Mucosa of stomach (tissue), 1 donor: ENCODE results near the gene COPS8.

ENCODE experiments used
- H3K27me3 ChIP-seq: one replicate; pipeline ENCODE4 v1.7.0; 2013; ENCODE audit warnings: mild to moderate bottlenecking, low read length; ENCODE audit not compliant: control insufficient read depth, insufficient read depth
- H3K36me3 ChIP-seq: one replicate; pipeline ENCODE4 v1.7.0; 2013; ENCODE audit warnings: low read length; ENCODE audit not compliant: control insufficient read depth, insufficient read depth
- H3K4me1 ChIP-seq: one replicate; pipeline ENCODE4 v1.7.0; 2013; ENCODE audit warnings: mild to moderate bottlenecking, low read length; ENCODE audit not compliant: control insufficient read depth, insufficient read depth
- H3K4me3 ChIP-seq: one replicate; pipeline ENCODE4 v1.7.0; 2013; ENCODE audit warnings: low read length
- H3K9ac ChIP-seq: one replicate; pipeline ENCODE4 v1.7.0; 2013; ENCODE audit warnings: mild to moderate bottlenecking, low read length, moderate library complexity
- H3K9me3 ChIP-seq: one replicate; pipeline ENCODE4 v1.7.0; 2013; ENCODE audit warnings: mild to moderate bottlenecking, low read length, moderate library complexity; ENCODE audit not compliant: control insufficient read depth
- donor health status: Pancreatic carcinoma.

The COPS8 gene

DNA sequence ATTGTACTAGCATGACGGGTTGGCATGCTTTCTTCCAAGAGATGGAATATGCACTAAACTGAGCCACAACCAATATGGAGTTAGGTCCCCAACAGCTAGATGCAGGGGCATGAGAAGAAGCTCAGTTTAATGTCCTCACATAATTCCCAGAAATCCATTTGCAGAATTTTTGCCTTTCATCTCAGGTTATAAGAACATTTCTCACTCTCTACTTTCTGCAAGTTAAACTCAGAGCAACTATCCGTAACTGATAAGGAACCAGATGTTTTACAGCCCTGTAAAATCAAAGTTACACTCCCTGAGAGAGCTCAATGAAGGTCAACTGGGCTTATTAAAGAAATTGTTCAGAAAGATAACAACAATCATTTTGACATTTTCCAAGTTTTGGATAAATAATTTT, 30.7 kb downstream of the COPS8 start:
- no peak overlapping the region for H3K9ac ChIP-seq
- H3K9me3 ChIP-seq = no peaks in the 10 kb centered on the region
- no peaks in the 10 kb centered on the region for H3K27me3 ChIP-seq
- no peak overlapping the region for H3K4me3 ChIP-seq
- H3K4me1 ChIP-seq = no peaks in the 10 kb centered on the region
- H3K36me3 ChIP-seq = no peaks in the 10 kb centered on the region

DNA sequence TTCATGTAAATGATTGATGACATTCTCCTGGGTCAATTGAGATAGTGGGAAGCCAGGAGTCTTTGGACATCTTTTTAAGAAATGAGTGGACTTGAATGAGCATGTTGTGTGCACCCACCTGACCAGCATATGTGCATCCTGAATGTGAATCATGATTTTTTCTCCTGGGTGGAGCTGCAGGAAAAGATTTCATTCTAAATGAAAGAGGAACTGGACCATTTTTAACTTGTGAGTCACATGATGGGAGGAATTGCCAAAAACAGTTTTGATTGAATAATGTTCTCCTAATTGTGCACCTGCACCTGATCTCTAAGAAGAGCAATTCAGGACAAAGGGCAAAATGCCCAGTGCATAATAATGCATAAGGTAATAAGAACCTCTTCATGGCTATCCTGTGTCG, 32.3 kb downstream of the COPS8 start:
- no peaks in the 10 kb centered on the region for H3K36me3 ChIP-seq
- H3K27me3 ChIP-seq = no peaks in the 10 kb centered on the region
- H3K4me1 ChIP-seq = no peaks in the 10 kb centered on the region
- no peak overlapping the region for H3K9ac ChIP-seq
- no peak overlapping the region for H3K4me3 ChIP-seq
- no peaks in the 10 kb centered on the region for H3K9me3 ChIP-seq

DNA sequence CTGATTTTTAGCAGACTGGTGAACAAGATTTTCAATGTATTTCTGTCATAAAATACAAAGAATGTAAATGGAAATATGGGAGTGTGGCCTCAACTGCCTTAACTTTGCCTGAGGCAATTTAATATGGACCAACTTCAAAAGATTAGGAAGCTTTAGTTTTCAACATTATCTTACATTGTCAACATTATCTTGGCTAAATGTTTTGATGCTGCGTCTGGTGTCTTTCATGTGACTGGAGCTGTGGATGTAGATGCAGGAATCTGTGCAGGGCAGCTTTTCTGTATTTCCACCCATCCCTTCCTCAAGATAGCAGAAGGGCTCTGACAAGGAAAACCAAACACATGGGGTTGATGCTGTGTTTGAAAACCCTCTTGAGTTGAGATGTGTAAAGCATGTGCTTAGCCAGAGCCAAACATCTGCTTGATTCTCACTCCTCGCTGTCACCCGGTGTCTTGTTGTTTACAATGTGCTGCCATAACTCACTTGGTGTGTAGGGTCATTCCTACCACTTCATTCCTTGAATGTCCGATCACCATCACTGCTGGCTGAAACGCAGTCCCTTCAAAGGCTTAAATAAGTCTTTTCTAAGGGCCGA, 33.0 kb downstream of the COPS8 start:
- no peak overlapping the region for H3K4me3 ChIP-seq
- no peak overlapping the region for H3K9ac ChIP-seq
- no peaks in the 10 kb centered on the region for H3K27me3 ChIP-seq
- no peaks in the 10 kb centered on the region for H3K36me3 ChIP-seq
- H3K9me3 ChIP-seq = no peaks in the 10 kb centered on the region
- no peaks in the 10 kb centered on the region for H3K4me1 ChIP-seq

DNA sequence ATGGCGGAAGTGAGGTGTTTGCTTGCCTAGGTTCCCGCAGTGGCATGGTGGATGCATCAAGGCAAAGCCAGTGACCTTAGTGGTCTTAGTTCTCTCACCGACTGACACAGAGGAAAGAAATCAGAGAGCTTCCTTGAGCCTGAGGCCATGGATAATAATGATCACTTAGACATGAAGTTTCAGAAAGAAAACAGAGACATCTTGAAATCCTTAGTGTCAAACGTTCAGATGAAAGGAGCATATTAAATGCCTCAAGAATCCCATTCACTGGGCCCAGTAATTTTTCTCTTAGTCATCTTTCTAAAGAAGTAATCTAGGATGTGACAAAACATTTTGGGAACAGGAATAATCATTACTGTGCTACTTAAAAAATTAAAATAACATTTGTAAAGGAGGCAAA, 35.2 kb downstream of the COPS8 start:
- H3K9me3 ChIP-seq = no peaks in the 10 kb centered on the region
- H3K36me3 ChIP-seq = no peaks in the 10 kb centered on the region
- peaks cover 6% of the 10 kb centered on the region for H3K4me1 ChIP-seq
- no peaks in the 10 kb centered on the region for H3K27me3 ChIP-seq
- H3K4me3 ChIP-seq = no peak overlapping the region
- no peak overlapping the region for H3K9ac ChIP-seq

DNA sequence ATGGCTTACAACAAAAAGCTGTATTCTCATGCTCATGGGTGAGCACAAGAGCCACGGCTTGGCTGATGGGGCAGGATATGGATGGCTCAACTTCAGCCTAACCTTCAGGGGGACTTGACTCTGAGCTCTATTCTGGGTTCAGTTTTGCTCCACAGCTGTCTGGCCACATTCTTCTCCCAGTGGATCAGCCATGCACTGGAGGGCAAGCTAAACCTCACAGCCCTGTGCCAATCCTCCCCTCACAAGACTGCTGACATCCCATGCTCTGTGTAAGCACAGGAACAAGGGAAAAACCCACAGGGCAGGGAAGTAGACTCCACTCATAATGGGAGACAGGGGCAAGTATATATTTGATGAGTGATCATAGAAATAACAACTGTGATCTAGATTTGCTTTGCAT, 35.6 kb downstream of the COPS8 start:
- Histone ChIP-seq H3K9me3 (no peaks in the 10 kb centered on the region), H3K36me3 (no peaks in the 10 kb centered on the region), H3K4me3 (no peak overlapping the region), H3K27me3 (no peaks in the 10 kb centered on the region), H3K4me1 (peaks cover 10% of the 10 kb centered on the region), H3K9ac (no peak overlapping the region)

DNA sequence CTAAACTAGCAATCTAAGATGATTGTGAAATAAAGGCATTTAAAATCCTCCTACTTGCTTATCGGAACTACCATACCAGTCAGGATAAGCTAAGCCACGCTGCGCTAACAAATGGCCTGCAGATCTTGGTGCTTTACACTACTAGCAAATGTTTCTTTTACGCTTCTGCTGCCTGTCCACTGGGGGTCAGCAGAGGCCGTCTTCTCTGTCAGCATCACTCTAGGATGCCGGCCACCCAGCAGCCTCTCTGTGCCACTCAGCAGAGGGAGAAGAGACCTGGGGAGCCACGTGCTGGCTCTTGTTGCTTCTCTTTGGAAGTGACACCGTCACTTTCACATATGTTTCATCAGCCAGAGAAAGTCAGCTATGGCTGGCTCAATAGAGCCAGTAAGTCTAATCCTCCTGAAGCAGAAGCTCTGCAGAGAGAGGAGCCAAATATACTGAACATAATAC, 36.6 kb downstream of the COPS8 start:
- H3K4me1 ChIP-seq = peaks cover 19% of the 10 kb centered on the region
- H3K36me3 ChIP-seq = no peaks in the 10 kb centered on the region
- H3K9ac ChIP-seq = no peak overlapping the region
- no peaks in the 10 kb centered on the region for H3K9me3 ChIP-seq
- no peaks in the 10 kb centered on the region for H3K27me3 ChIP-seq
- H3K4me3 ChIP-seq = no peak overlapping the region

DNA sequence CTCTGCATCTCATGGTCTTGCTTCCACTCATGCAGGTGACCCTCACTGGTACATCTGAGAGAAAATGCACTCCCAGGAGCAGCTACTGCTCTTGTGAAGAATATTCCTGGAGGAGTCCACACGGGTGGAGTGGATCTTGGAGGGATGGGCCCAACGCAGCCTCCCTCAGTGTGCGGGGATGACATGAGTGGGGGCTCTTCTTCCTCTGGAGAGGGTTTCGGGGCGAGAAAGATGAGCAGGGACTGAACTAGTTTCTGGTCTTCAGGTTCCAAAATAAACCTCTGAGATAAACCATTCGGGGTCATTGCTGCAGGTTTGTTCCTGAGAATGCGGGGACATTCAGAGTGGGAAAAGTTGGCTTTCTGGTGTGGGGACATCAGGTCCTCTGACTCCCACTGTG, 39.1 kb downstream of the COPS8 start:
- Histone ChIP-seq H3K9ac (no peak overlapping the region), H3K9me3 (no peaks in the 10 kb centered on the region), H3K27me3 (no peaks in the 10 kb centered on the region), H3K36me3 (no peaks in the 10 kb centered on the region), H3K4me3 (no peak overlapping the region), H3K4me1 (peaks cover 33% of the 10 kb centered on the region)

DNA sequence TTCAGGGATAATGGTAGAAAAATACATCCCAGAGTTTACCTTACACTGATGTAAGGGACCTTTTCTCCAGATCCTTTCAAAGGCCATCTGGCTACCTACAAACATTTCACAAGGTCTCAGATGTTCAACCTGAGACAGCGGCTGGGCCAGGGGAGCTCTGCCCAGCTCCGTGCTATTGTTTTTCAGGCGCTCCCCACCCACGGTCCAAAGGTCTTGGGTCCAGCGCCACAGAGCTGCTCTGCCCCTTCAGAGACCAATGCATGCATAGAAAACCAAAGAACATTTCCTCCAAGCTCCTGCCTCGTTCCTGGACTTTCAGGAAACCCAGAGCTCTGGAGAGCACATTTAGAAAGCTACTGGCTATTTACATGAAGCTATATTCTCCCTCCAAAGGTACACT, 40.3 kb downstream of the COPS8 start:
- H3K27me3 ChIP-seq = no peaks in the 10 kb centered on the region
- H3K9ac ChIP-seq = peak overlapping the region; percentile 10
- H3K4me3 ChIP-seq = no peak overlapping the region
- H3K9me3 ChIP-seq = no peaks in the 10 kb centered on the region
- H3K4me1 ChIP-seq = peaks cover 33% of the 10 kb centered on the region
- H3K36me3 ChIP-seq = no peaks in the 10 kb centered on the region

DNA sequence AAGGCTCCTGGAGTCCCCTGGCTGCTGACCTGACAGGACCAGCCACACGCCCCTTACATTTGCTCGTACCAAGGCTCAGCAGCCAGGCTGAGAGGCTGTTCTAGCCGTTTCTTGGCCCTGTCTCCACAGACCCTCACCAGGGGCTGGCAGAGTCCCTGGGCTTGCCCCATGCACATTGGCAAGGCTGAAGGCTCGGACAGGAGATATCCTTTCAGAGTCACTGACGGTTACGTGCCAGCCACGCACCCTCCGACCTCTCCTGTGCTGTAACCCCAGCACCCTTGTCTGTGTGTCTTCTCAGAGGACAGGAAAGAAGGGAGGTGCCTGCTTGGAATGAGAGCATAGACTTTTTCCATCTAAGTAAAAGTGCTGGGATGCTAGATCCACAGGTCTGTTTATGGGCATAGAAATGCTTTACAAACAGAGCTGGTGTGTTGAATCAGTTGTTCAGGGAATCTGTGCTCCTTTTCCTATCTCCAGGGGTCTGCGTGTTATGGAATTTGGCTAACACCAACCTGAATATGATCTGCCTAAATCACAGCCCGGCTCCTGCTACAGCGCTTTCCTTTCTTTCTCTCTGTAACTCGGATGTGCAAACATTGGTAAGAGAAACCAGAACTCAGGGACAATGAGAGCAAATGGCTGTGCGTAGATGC, 41.0 kb downstream of the COPS8 start:
- no peaks in the 10 kb centered on the region for H3K36me3 ChIP-seq
- H3K4me3 ChIP-seq = no peak overlapping the region
- no peaks in the 10 kb centered on the region for H3K27me3 ChIP-seq
- no peaks in the 10 kb centered on the region for H3K9me3 ChIP-seq
- peak overlapping the region; percentile 10 for H3K9ac ChIP-seq
- H3K4me1 ChIP-seq = peaks cover 33% of the 10 kb centered on the region

DNA sequence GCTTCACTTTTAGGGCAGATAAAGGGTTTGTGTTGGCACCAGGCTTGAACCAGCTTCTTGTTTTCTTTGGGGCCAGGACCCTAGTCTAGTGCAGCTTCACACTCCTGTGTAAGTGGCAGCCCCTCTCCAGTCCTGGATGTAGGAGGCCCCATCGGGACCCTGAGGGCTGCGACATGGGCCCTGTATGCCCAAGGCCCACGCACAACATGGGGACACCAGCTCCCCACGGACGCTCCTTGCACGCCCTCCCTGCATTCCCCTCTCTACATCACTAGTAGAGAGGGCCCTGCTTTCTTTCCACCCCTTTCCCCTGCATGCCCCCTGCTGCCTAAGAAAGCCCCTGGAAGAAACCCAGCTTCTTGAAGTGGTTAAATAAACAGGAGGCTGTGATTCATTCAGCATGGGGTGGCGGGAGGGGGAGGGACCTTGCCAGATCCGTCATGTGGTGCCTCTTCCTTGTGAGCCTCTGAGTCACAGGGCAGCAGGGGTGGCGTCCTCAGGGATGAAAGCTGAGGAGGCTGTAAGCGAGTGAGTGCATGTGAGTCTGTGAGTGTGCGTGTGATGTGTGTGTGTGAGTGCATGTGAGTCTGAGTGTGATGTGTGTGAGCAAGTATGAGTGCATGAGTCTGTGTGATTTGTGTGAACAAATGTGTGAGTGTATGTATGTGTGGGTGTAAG, 42.5 kb downstream of the COPS8 start:
- Histone ChIP-seq H3K9me3 (no peaks in the 10 kb centered on the region), H3K27me3 (no peaks in the 10 kb centered on the region), H3K4me3 (no peak overlapping the region), H3K36me3 (no peaks in the 10 kb centered on the region), H3K9ac (no peak overlapping the region), H3K4me1 (peaks cover 33% of the 10 kb centered on the region)

DNA sequence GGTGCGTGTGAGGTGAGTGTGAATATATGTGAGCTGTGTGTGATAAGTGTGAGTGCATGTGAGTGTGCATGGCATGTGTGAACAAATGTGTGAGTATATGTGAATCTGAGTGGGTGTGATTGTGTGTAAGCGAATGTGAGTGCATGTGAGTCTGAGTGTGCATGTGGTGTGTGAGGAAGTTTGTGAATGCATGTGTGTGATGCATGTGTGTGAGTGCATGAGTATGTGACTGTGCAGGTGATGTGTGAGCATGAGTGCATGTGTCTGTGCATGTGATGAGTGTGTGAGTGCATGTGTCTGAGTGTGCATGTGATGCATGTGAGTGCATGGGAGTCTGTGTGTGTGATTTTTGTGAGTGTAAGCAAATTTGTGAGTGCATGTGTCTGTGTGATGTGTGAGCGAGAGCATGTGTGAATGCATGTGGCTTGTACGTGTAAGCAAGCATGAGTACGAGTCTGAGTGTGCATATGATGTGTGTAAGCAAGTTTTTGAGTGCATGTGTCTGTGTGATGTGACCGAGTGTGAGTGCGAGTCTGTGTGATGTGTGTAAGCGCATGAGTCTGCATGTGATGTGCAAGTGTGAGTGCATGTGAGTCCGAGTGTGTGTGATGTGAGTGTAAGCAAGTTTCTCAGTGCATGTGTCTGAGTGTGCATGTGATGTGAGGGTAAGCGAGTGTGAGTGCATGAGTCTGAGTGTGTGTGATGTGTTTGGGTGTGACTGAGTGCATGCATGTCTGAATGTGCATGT, 43.3 kb downstream of the COPS8 start:
- H3K9ac ChIP-seq = no peak overlapping the region
- peaks cover 33% of the 10 kb centered on the region for H3K4me1 ChIP-seq
- no peak overlapping the region for H3K4me3 ChIP-seq
- H3K36me3 ChIP-seq = no peaks in the 10 kb centered on the region
- H3K27me3 ChIP-seq = no peaks in the 10 kb centered on the region
- H3K9me3 ChIP-seq = no peaks in the 10 kb centered on the region
